HG02571 (cell line): ENCODE measurements around the gene KCNV2.

Experiments used
- ATAC-seq: cut with Tn5 transposase; IDR thresholded peaks from one replicate; pipeline ENCODE4 v1.9.1; 2021; ENCODE audit warnings: mild to moderate bottlenecking, moderate library complexity; ENCODE audit not compliant: unreplicated experiment

Gene KCNV2

GRCh38 chr9:2758162-2758897 lies 41.0 kb downstream of the KCNV2 start:
- no peak for ATAC-seq

- no peak for ATAC-seq
Observed at GRCh38 chr9:2758898-2759510, 41.7 kb downstream of the KCNV2 start.

- ATAC-seq: peak; percentile 67
Observed at GRCh38 chr9:2761424-2761823, 44.1 kb downstream of the KCNV2 start.

GRCh38 chr9:2764353-2764752 lies 47.0 kb downstream of the KCNV2 start:
- ATAC-seq: no peak

- no peak for ATAC-seq
Observed at GRCh38 chr9:2765250-2765880, 48.1 kb downstream of the KCNV2 start.

DNA sequence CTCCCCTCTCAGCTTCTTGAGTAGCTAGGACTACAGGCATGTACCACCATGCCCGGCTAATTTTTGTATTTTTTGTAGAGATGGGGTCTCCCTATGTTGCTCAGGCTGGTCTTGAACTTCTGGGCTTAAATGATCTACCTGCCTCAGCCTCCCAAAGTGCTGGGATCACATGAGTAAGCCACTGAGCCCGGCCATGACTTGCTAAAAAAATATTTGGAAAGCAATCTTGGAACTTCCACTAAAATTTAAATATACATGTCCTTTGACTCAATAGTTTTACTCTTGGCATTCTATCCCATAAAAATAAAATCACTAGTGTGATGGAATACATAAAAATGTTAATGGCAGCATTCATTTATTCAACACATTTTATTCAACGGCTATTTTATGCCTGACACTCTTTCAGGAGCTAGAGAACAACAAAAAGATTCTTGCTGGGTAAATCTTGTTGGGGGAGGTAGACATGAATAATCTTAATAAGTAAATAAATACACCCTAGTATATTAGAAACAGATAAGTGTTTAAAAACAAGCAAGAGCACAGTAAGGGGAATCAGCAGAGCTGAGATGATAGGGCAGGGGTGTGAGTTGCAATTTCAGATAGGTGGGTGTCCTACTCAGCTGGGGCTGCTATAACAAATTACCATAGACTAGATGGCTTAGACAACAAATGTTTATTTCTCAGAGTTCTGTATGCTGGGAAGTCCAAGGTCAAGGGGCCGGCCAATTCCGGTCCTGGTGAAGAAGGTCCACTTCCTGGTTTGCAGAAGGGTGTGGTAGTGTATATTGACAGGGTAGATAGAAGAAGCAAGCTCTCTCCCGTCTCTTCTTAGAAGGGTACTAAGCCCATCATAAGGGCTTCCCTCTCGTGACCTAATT lies 50.7 kb downstream of the KCNV2 start:
- ATAC-seq: no peak

- no peak for ATAC-seq
Observed at GRCh38 chr9:2771087-2771486, 53.8 kb downstream of the KCNV2 start.

- ATAC-seq: no peak
Observed at GRCh38 chr9:2771661-2772060, 54.4 kb downstream of the KCNV2 start.

GRCh38 chr9:2777454-2777853 lies 60.1 kb downstream of the KCNV2 start:
- no peak for ATAC-seq

DNA sequence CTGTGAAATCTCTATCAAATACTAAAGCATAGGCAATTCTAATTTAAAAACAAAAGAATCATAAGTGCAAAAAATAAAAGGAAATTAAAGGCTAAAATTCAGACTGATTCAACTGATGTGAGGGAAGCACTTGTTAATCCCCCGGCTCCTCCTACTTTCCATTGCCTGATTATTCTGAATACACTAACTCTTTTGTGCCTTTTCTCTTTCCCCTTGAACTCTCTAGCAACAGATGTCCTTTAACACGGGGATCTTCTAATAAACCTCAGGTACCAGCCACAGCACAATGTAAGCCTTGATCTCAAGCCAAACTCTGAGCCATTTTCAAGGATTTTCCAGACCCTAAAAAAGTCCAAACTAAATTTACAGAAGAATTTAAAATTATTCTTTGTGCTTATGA lies 61.5 kb downstream of the KCNV2 start:
- ATAC-seq: no peak
